ENCODE measurements around the gene KCNJ1.

- TF ChIP-seq, protein P1, sequence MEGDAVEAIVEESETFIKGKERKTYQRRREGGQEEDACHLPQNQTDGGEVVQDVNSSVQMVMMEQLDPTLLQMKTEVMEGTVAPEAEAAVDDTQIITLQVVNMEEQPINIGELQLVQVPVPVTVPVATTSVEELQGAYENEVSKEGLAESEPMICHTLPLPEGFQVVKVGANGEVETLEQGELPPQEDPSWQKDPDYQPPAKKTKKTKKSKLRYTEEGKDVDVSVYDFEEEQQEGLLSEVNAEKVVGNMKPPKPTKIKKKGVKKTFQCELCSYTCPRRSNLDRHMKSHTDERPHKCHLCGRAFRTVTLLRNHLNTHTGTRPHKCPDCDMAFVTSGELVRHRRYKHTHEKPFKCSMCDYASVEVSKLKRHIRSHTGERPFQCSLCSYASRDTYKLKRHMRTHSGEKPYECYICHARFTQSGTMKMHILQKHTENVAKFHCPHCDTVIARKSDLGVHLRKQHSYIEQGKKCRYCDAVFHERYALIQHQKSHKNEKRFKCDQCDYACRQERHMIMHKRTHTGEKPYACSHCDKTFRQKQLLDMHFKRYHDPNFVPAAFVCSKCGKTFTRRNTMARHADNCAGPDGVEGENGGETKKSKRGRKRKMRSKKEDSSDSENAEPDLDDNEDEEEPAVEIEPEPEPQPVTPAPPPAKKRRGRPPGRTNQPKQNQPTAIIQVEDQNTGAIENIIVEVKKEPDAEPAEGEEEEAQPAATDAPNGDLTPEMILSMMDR (IDR thresholded peaks at IDR 0.05), result no peak
- TF ChIP-seq EZH2 (IDR thresholded peaks at IDR 0.05) (no peak), EZH2phosphoT487 (IDR thresholded peaks at IDR 0.05) (no peak)
Observed at GRCh38 chr11:128789497-128790150, 77.5 kb downstream of the KCNJ1 start.

Data from neural progenitor cell (in vitro differentiated cells).